ENCODE results near the gene FAM53A.

GRCh38 chr4:1599491-1600210 is 84.5 kb downstream of the FAM53A start:
- TF ChIP-seq RAD21 (conservative IDR thresholded peaks at IDR 0.05 in 1 of 2, IDR thresholded peaks at IDR 0.05 in 1 of 2) (no peak), CHD2 (IDR thresholded peaks at IDR 0.05; ENCODE audit: low read length, partially characterized antibody) (no peak), CTCF (IDR thresholded peaks at IDR 0.05) (no peak), POLR2A (IDR thresholded peaks at IDR 0.05; ENCODE audit: low read length) (no peak), NR3C1 (IDR thresholded peaks at IDR 0.05) (no peak), MAFK (IDR thresholded peaks at IDR 0.05; ENCODE audit: partially characterized antibody) (no peak), REST (IDR thresholded peaks at IDR 0.05) (no peak), HES2 (IDR thresholded peaks at IDR 0.05) (no peak), RCOR1 (IDR thresholded peaks at IDR 0.05; ENCODE audit: low read depth, low read length) (no peak), SMC3 (IDR thresholded peaks at IDR 0.05) (no peak), MAZ (IDR thresholded peaks at IDR 0.05; ENCODE audit: borderline replicate concordance, low read depth, low read length) (no peak), NFE2L2 (conservative IDR thresholded peaks at IDR 0.05; ENCODE audit: low read length) (no peak), KDM1A (IDR thresholded peaks at IDR 0.05; ENCODE audit: low read depth) (no peak)

Data from A549 (cell line).